Activated CD4-positive, alpha-beta T cell treated with anti-CD3 and anti-CD28 coated beads, Interleukin-10, Interleukin-2, amounts not matched to agents 100 ng/mL and 50 ng/mL, durations not matched to agents 16 hours and 8 hours (primary cell): ENCODE measurements around the gene HS1BP3.

ENCODE experiments used
- DNase-seq: peaks from one replicate; pipeline ENCODE4 v3.0.0-alpha.2; 2020

HS1BP3 gene

GRCh38 chr2:20650877-20651730, at the start of gene HS1BP3:
Gene HS1BP3, minus strand, starts transcription at chr2:20651098. Its CDS starts 35 bp downstream, at chr2:20651063.
- DNase-seq = peak; percentile 91

- DNase-seq = no peak
Measured at GRCh38 chr2:20698916-20699613, 48.2 kb upstream of the HS1BP3 start.

GRCh38 chr2:20697322-20697934, 46.5 kb upstream of the HS1BP3 start:
- DNase-seq = no peak

GRCh38 chr2:20696366-20696765, 45.5 kb upstream of the HS1BP3 start:
- no peak for DNase-seq

GRCh38 chr2:20693317-20693716, 42.4 kb upstream of the HS1BP3 start:
- no peak for DNase-seq

- no peak for DNase-seq
Measured at GRCh38 chr2:20692081-20692480, 41.2 kb upstream of the HS1BP3 start.

- no peak for DNase-seq
Measured at GRCh38 chr2:20691076-20691734, 40.3 kb upstream of the HS1BP3 start.

- DNase-seq = no peak
Measured at GRCh38 chr2:20689428-20690264, 38.7 kb upstream of the HS1BP3 start.

- no peak for DNase-seq
Measured at GRCh38 chr2:20687260-20687832, 36.4 kb upstream of the HS1BP3 start.

- DNase-seq = no peak
Measured at GRCh38 chr2:20684581-20685063, 33.7 kb upstream of the HS1BP3 start.

GRCh38 chr2:20682167-20682920, 31.4 kb upstream of the HS1BP3 start:
- no peak for DNase-seq

GRCh38 chr2:20680744-20681375, 30.0 kb upstream of the HS1BP3 start:
- DNase-seq = no peak

GRCh38 chr2:20678780-20679179, 27.9 kb upstream of the HS1BP3 start:
- DNase-seq = no peak

GRCh38 chr2:20678086-20678395, 27.1 kb upstream of the HS1BP3 start:
- no peak for DNase-seq

- DNase-seq = no peak
Measured at GRCh38 chr2:20677301-20678085, 26.6 kb upstream of the HS1BP3 start.

- DNase-seq = no peak
Measured at GRCh38 chr2:20676353-20677215, 25.7 kb upstream of the HS1BP3 start.

GRCh38 chr2:20675701-20676352, 24.9 kb upstream of the HS1BP3 start:
- peak; percentile 24 for DNase-seq
